GM12874 (cell line): Measurements from ENCODE around the gene NCF4.

ENCODE experiments used
- TF ChIP-seq, protein P1 (sequence below): IDR thresholded peaks from 2 replicates; pipeline ENCODE4 v1.5.1; 2011; ENCODE audit warnings: low read depth, mild to moderate bottlenecking, control low read depth, low read length, moderate library complexity; ENCODE audit not compliant: insufficient read depth

Gene NCF4

DNA sequence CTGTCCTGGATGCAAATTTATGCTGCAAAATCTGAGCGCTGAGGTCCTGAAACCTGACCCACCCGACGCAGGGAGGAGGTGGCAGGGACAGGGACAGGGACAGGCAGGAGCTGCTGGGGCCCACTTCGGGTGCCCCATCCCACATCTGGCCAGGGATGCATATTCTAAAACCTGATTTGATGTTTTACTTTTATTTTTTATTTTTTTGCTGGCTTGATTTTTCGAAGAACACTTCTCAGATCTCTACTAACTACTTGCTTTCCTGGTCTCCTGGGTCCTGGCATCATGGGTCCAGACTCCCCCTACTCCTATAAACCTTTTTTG lies 43.3 kb upstream of the NCF4 start:
- TF ChIP-seq, protein P1, sequence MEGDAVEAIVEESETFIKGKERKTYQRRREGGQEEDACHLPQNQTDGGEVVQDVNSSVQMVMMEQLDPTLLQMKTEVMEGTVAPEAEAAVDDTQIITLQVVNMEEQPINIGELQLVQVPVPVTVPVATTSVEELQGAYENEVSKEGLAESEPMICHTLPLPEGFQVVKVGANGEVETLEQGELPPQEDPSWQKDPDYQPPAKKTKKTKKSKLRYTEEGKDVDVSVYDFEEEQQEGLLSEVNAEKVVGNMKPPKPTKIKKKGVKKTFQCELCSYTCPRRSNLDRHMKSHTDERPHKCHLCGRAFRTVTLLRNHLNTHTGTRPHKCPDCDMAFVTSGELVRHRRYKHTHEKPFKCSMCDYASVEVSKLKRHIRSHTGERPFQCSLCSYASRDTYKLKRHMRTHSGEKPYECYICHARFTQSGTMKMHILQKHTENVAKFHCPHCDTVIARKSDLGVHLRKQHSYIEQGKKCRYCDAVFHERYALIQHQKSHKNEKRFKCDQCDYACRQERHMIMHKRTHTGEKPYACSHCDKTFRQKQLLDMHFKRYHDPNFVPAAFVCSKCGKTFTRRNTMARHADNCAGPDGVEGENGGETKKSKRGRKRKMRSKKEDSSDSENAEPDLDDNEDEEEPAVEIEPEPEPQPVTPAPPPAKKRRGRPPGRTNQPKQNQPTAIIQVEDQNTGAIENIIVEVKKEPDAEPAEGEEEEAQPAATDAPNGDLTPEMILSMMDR = no peak

- TF ChIP-seq, protein P1 = no peak
Observed at GRCh38 chr22:36818010-36818642, 42.7 kb upstream of the NCF4 start.

DNA sequence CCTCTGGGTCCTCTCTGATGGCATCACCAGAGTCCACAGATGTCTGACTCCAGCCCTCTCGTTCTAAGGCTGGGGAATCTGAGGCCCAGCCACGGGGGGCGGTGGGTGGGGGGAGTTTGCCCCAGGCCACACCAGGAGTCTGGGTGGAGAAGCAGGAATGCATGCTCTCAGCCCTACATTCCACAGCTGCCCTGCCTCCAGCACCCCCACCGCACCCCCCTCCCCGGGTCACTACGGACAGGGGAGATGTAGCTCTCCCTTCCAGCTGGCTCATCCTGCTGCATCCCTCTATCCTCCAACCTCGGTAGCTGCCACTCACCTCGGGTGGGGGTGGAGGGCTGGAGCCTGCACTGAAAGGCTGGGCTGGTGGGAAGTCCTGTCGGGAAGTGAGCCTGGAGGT lies 41.7 kb upstream of the NCF4 start:
- TF ChIP-seq, protein P1 = no peak

GRCh38 chr22:36822581-36822980 lies 38.2 kb upstream of the NCF4 start:
- TF ChIP-seq, protein P1 = no peak

GRCh38 chr22:36823186-36823839 lies 37.5 kb upstream of the NCF4 start:
- TF ChIP-seq, protein P1 = no peak

GRCh38 chr22:36824655-36825054 lies 36.2 kb upstream of the NCF4 start:
- TF ChIP-seq, protein P1 = no peak

DNA sequence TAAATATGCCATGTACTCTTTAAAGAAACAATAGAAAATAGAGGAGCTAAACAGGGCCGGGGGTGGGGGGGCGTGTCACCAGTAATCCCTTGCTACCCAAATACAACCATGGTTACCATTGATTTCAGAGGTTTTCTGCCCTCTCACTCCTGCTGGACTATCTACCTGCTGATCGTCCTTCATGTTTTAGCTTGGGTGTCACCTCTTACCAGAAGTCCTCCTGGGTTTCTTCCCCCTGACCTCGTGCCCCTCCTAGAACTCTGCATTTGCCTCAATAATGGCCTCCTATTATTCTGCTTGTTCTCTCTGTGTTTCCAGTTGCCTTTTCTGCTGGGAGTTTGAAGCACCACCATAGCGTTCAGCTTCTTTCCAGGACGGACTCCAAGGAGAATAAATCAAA lies 34.5 kb upstream of the NCF4 start:
- TF ChIP-seq, protein P1 = no peak
